K562 (cell line): ENCODE data around the gene KCNB1. TPM values are rescaled to one million over a fixed set of nuclear protein-coding genes. Genes with fewer than 3 reads are reported as not detected.

Source experiments
- ARID1B ChIP-seq: fragments of 450-650 bp; IDR thresholded peaks from 2 replicates; pipeline ENCODE4 v1.6.1; 2016; ENCODE audit warnings: antibody characterized with exemption, mild to moderate bottlenecking, inconsistent platforms
- JUND ChIP-seq, 2 experiments: IDR thresholded peaks; 2 replicates in 1 of 2; 3 replicates in 1 of 2; pipeline ENCODE4 v1.6.1; 2011; ENCODE audit warnings: borderline replicate concordance in 2 of 2, low read depth in 2 of 2, low read length in 2 of 2, improper control_type of control experiment in 1 of 2, missing biosample characterization in 1 of 2, missing genetic modification characterization in 1 of 2, missing genetic modification reagents in 1 of 2
- RFX1 ChIP-seq: fragments of 450-650 bp; IDR thresholded peaks from 2 replicates; pipeline ENCODE4 v1.6.1; 2016; ENCODE audit warnings: mild to moderate bottlenecking, moderate library complexity
- SMAD3 ChIP-seq: fragments of 450-650 bp; formaldehyde crosslinking; conservative IDR thresholded peaks from 2 replicates; pipeline ENCODE4 v1.4.0; 2020; ENCODE audit warnings: mild to moderate bottlenecking
- ZNF174 ChIP-seq: fragments of 250-450 bp; sonication (Bioruptor Pico); IDR thresholded peaks from 2 replicates; pipeline ENCODE4 v1.4.0; 2020; ENCODE audit warnings: mild to moderate bottlenecking
- polyA plus RNA-seq, 8 experiments: library from polyadenylated mRNA; depleted of rRNA in 4 of 8; stranded (reverse) in 5 of 8; unstranded in 3 of 8; fragments of >200 nt; fragmentation: Nextera tagmentation in 2 of 8; fragmentation: Illumina TruSeq in 1 of 8; extraction: Ambion mirVana in 2 of 8; extraction: Trizol in 1 of 8; gene quantifications; 2 replicates each; pipeline versions ENCODE4 v1.2.1 to v1.2.3, GENCODE V29; 2011 to 2014; ENCODE audit warnings: inconsistent platforms in 1 of 8, missing spikeins in 1 of 8
- total RNA-seq, 7 experiments: library from RNA; depleted of rRNA in 6 of 7; stranded (reverse); fragments of >200 nt in 6 of 7; fragmentation: Illumina TruSeq in 2 of 7; extraction: Trizol in 2 of 7; gene quantifications; 2 replicates each; pipeline versions ENCODE4 v1.2.1 to v1.2.3, GENCODE V29; 2011 to 2021; ENCODE audit warnings: low replicate concordance in 1 of 7
- TF ChIP-seq, protein P1 (sequence below): fragments of 450-650 bp; IDR thresholded peaks from 2 replicates; pipeline ENCODE4 v1.6.1; 2016; ENCODE audit warnings: mild to moderate bottlenecking, moderate library complexity
- TF ChIP-seq, protein P2 (sequence below): fragments of 250-450 bp; sonication (Bioruptor Pico); IDR thresholded peaks from 2 replicates; pipeline ENCODE4 v1.4.0; 2020

Gene KCNB1
- total and polyA plus RNA-seq, 9 of the 15 experiments (the other 6 are each of a cell fraction or from before 2014, with no cell fraction given) = 0.01 to 0.06 TPM; not detected in 7

DNA sequence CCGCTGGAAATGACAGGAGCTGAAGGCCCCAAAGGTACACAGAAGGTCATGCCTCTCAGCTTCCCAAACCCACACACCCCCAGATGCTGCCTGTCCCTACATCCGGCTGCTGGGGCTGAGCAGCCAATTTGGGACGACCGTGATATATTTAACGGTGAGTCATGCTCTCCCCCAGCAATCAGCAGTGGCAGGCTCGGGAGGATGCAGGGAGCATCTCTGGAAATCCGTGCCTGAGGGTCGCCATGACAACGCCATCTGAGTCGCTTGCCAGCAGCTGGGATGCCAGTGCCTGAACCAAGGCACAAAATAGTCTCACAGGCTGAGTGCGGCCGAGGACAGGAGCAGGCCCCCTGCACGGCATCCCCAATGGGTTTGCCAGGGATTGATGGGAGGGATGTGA is 57.9 kb downstream of the KCNB1 start (continued):
- TF ChIP-seq, protein P1, sequence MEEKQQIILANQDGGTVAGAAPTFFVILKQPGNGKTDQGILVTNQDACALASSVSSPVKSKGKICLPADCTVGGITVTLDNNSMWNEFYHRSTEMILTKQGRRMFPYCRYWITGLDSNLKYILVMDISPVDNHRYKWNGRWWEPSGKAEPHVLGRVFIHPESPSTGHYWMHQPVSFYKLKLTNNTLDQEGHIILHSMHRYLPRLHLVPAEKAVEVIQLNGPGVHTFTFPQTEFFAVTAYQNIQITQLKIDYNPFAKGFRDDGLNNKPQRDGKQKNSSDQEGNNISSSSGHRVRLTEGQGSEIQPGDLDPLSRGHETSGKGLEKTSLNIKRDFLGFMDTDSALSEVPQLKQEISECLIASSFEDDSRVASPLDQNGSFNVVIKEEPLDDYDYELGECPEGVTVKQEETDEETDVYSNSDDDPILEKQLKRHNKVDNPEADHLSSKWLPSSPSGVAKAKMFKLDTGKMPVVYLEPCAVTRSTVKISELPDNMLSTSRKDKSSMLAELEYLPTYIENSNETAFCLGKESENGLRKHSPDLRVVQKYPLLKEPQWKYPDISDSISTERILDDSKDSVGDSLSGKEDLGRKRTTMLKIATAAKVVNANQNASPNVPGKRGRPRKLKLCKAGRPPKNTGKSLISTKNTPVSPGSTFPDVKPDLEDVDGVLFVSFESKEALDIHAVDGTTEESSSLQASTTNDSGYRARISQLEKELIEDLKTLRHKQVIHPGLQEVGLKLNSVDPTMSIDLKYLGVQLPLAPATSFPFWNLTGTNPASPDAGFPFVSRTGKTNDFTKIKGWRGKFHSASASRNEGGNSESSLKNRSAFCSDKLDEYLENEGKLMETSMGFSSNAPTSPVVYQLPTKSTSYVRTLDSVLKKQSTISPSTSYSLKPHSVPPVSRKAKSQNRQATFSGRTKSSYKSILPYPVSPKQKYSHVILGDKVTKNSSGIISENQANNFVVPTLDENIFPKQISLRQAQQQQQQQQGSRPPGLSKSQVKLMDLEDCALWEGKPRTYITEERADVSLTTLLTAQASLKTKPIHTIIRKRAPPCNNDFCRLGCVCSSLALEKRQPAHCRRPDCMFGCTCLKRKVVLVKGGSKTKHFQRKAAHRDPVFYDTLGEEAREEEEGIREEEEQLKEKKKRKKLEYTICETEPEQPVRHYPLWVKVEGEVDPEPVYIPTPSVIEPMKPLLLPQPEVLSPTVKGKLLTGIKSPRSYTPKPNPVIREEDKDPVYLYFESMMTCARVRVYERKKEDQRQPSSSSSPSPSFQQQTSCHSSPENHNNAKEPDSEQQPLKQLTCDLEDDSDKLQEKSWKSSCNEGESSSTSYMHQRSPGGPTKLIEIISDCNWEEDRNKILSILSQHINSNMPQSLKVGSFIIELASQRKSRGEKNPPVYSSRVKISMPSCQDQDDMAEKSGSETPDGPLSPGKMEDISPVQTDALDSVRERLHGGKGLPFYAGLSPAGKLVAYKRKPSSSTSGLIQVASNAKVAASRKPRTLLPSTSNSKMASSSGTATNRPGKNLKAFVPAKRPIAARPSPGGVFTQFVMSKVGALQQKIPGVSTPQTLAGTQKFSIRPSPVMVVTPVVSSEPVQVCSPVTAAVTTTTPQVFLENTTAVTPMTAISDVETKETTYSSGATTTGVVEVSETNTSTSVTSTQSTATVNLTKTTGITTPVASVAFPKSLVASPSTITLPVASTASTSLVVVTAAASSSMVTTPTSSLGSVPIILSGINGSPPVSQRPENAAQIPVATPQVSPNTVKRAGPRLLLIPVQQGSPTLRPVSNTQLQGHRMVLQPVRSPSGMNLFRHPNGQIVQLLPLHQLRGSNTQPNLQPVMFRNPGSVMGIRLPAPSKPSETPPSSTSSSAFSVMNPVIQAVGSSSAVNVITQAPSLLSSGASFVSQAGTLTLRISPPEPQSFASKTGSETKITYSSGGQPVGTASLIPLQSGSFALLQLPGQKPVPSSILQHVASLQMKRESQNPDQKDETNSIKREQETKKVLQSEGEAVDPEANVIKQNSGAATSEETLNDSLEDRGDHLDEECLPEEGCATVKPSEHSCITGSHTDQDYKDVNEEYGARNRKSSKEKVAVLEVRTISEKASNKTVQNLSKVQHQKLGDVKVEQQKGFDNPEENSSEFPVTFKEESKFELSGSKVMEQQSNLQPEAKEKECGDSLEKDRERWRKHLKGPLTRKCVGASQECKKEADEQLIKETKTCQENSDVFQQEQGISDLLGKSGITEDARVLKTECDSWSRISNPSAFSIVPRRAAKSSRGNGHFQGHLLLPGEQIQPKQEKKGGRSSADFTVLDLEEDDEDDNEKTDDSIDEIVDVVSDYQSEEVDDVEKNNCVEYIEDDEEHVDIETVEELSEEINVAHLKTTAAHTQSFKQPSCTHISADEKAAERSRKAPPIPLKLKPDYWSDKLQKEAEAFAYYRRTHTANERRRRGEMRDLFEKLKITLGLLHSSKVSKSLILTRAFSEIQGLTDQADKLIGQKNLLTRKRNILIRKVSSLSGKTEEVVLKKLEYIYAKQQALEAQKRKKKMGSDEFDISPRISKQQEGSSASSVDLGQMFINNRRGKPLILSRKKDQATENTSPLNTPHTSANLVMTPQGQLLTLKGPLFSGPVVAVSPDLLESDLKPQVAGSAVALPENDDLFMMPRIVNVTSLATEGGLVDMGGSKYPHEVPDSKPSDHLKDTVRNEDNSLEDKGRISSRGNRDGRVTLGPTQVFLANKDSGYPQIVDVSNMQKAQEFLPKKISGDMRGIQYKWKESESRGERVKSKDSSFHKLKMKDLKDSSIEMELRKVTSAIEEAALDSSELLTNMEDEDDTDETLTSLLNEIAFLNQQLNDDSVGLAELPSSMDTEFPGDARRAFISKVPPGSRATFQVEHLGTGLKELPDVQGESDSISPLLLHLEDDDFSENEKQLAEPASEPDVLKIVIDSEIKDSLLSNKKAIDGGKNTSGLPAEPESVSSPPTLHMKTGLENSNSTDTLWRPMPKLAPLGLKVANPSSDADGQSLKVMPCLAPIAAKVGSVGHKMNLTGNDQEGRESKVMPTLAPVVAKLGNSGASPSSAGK = no peak
- TF ChIP-seq, protein P2, sequence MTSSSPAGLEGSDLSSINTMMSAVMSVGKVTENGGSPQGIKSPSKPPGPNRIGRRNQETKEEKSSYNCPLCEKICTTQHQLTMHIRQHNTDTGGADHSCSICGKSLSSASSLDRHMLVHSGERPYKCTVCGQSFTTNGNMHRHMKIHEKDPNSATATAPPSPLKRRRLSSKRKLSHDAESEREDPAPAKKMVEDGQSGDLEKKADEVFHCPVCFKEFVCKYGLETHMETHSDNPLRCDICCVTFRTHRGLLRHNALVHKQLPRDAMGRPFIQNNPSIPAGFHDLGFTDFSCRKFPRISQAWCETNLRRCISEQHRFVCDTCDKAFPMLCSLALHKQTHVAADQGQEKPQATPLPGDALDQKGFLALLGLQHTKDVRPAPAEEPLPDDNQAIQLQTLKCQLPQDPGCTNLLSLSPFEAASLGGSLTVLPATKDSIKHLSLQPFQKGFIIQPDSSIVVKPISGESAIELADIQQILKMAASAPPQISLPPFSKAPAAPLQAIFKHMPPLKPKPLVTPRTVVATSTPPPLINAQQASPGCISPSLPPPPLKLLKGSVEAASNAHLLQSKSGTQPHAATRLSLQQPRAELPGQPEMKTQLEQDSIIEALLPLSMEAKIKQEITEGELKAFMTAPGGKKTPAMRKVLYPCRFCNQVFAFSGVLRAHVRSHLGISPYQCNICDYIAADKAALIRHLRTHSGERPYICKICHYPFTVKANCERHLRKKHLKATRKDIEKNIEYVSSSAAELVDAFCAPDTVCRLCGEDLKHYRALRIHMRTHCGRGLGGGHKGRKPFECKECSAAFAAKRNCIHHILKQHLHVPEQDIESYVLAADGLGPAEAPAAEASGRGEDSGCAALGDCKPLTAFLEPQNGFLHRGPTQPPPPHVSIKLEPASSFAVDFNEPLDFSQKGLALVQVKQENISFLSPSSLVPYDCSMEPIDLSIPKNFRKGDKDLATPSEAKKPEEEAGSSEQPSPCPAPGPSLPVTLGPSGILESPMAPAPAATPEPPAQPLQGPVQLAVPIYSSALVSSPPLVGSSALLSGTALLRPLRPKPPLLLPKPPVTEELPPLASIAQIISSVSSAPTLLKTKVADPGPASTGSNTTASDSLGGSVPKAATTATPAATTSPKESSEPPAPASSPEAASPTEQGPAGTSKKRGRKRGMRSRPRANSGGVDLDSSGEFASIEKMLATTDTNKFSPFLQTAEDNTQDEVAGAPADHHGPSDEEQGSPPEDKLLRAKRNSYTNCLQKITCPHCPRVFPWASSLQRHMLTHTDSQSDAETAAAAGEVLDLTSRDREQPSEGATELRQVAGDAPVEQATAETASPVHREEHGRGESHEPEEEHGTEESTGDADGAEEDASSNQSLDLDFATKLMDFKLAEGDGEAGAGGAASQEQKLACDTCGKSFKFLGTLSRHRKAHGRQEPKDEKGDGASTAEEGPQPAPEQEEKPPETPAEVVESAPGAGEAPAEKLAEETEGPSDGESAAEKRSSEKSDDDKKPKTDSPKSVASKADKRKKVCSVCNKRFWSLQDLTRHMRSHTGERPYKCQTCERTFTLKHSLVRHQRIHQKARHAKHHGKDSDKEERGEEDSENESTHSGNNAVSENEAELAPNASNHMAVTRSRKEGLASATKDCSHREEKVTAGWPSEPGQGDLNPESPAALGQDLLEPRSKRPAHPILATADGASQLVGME = peak; percentile 93
- TF ChIP-seq ARID1B (no peak), ZNF174 (CRISPR knock-in tag) (no peak), RFX1 (peak; percentile 79), JUND (IDR thresholded peaks at IDR 0.05; ENCODE audit: borderline replicate concordance, low read depth, low read length) (peak; percentile 25; the same call in 1 of the 2 replicates), JUND (tag; IDR thresholded peaks at IDR 0.05; ENCODE audit: borderline replicate concordance, low read depth, low read length) (no peak), SMAD3 (CRISPR knock-in tag) (no peak)
